ENCODE results near the gene NPL.

The NPL gene

GRCh38 chr1:182778862-182779261 is 10.7 kb upstream of the NPL start:
- DNase-seq (ENCODE audit: low read depth in 2 of 2, low spot score in 1 of 2), result no peak

- no peak for DNase-seq (ENCODE audit: low read depth in 2 of 2, low spot score in 1 of 2)
Observed at GRCh38 chr1:182779530-182779929, 10.0 kb upstream of the NPL start.

GRCh38 chr1:182781841-182782586 is 7.6 kb upstream of the NPL start:
- DNase-seq (ENCODE audit: low read depth in 2 of 2, low spot score in 1 of 2), result peak; percentile 20 to 39

GRCh38 chr1:182782587-182782913 is 7.0 kb upstream of the NPL start:
- DNase-seq (ENCODE audit: low read depth in 2 of 2, low spot score in 1 of 2), result no peak

GRCh38 chr1:182783068-182783467 is 6.5 kb upstream of the NPL start:
- DNase-seq (ENCODE audit: low read depth in 2 of 2, low spot score in 1 of 2), result no peak

GRCh38 chr1:182784556-182785171 is 4.9 kb upstream of the NPL start:
- DNase-seq (ENCODE audit: low read depth in 2 of 2, low spot score in 1 of 2), result no peak

- no peak for DNase-seq (ENCODE audit: low read depth in 2 of 2, low spot score in 1 of 2)
Observed at GRCh38 chr1:182785181-182785580, 4.4 kb upstream of the NPL start.

- no peak for DNase-seq (ENCODE audit: low read depth in 2 of 2, low spot score in 1 of 2)
Observed at GRCh38 chr1:182786223-182786994, 3.2 kb upstream of the NPL start.

- DNase-seq (ENCODE audit: low read depth in 2 of 2, low spot score in 1 of 2), result no peak
Observed at GRCh38 chr1:182786995-182787324, 2.6 kb upstream of the NPL start.

GRCh38 chr1:182791281-182792179 is 2.0 kb downstream of the NPL start:
- no peak for DNase-seq (ENCODE audit: low read depth in 2 of 2, low spot score in 1 of 2)

- DNase-seq (ENCODE audit: low read depth in 2 of 2, low spot score in 1 of 2), result no peak
Observed at GRCh38 chr1:182794091-182794490, 4.5 kb downstream of the NPL start.

GRCh38 chr1:182794676-182795201 is 5.2 kb downstream of the NPL start:
- no peak for DNase-seq (ENCODE audit: low read depth in 2 of 2, low spot score in 1 of 2)

GRCh38 chr1:182795563-182796228 is 6.1 kb downstream of the NPL start:
- DNase-seq (ENCODE audit: low read depth in 2 of 2, low spot score in 1 of 2), result no peak

GRCh38 chr1:182802006-182802803 is 12.6 kb downstream of the NPL start:
- DNase-seq (ENCODE audit: low read depth in 2 of 2, low spot score in 1 of 2), result no peak

- no peak for DNase-seq (ENCODE audit: low read depth in 2 of 2, low spot score in 1 of 2)
Observed at GRCh38 chr1:182803846-182804245, 14.3 kb downstream of the NPL start.

GRCh38 chr1:182806015-182806678 is 16.6 kb downstream of the NPL start:
- no peak for DNase-seq (ENCODE audit: low read depth in 2 of 2, low spot score in 1 of 2)

GRCh38 chr1:182807907-182808306 is 18.3 kb downstream of the NPL start:
- no peak for DNase-seq (ENCODE audit: low read depth in 2 of 2, low spot score in 1 of 2)

GRCh38 chr1:182809414-182809957 is 19.9 kb downstream of the NPL start:
- DNase-seq (ENCODE audit: low read depth in 2 of 2, low spot score in 1 of 2), result no peak
